HG03095 (cell line): ENCODE measurements around the gene MRPS18C.
"Not testable (repeated sequence)": the region's sequence is repeated elsewhere in the genome, so short reads cannot be mapped to it uniquely, and the experiment has no call there.

ENCODE experiments used
- ATAC-seq: cut with Tn5 transposase; IDR thresholded peaks from one replicate; pipeline ENCODE4 v1.9.1; 2021; ENCODE audit warnings: moderate library complexity; ENCODE audit not compliant: unreplicated experiment

MRPS18C gene

DNA sequence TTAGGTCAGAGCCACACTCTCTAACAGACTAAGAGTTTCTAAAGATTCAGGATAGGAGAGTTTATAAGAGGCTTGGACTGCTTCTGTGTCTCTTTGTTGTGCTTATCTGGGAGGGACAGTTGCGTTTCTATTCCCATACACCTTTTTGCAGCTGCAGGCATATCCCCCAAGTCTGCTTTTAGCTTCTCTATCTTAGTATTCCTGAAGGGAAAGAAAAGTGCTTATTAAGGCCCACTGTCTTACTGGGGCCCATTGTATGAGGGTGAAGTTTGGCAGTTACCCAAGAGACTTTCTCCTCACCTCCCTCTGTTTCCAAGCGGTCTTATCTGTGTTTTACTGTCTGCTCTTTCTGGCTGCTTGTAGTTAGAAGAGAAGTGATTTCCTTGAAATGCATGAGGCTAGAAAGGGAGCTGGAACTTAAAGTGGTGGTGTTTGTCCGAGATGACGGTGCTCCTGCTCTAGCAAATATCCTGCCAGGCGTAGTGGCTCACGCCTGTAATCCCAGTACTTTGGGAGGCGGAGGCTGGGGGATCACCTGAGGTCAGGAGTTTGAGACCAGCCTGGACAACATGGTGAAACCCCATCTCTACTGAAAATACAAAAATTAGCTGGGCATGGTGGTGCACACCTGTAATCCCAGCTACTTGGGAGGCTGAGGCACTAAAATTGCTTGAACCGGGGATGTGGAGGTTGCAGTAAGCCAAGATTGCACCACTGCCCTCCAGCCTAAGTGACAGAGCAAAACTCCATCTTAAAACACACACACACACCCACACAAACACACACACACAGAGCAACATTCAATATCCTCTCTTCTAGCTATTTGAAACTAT lies 40.4 kb downstream of the MRPS18C start:
- not testable (repeated sequence) for ATAC-seq

DNA sequence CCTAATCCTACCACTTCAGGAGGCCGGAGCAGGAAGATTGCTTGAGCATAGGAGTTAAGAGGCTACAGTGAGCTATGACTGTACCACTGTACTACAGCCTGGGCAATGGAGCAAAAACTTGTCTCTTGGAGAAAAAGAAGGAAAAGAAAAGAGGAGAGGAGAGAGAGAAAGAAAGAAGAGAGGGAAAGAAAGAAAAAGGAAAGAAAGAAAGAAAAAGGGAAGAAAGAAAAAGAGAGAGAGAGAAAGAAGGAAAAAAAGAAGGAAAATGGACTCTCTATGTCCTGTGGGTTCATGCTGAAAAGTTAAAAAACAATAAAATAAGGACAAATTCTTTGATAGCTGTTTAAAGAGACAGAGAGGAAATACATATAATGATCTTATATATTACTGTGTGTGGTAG lies 42.3 kb downstream of the MRPS18C start:
- no peak for ATAC-seq

GRCh38 chr4:83501671-83502070 lies 45.8 kb downstream of the MRPS18C start:
- ATAC-seq: not testable (repeated sequence)

DNA sequence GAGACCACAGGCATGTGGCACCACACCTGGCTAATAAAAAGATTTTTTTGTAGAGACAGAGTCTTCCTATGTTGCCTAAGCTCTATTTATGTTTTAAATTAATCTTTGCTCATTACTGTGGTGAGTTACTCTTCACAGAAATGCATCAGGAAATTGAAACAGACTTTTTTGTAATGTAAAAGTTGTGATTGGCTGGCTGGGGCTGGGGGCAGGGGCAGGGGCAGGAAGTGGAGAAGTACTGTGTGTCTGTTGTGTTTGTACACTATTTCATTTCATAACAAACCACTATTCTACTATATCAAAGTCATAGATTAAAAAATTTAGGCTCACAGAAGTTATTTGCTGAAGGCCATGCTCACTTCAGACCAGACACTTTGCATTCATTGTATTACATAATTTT lies 48.1 kb downstream of the MRPS18C start:
- ATAC-seq: no peak

DNA sequence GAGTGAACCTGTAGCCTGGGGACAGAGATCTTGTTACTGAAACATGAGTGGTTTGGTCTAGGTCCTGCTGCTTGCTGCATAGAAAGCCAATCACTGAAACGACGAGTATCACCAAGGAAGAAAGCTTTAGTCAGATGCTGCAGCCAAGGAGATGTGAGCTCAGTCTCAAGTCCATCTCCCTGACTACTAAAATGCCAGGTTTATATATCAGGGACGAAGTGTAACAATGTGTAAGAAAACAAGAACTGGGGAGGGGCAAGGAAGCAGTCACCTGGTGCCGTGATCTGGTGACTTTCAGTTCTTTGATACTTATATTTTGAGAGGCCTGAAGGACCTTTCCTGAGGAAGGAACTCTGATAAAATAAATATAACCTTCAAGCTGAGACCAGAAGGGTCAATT lies 48.6 kb downstream of the MRPS18C start:
- ATAC-seq: no peak

DNA sequence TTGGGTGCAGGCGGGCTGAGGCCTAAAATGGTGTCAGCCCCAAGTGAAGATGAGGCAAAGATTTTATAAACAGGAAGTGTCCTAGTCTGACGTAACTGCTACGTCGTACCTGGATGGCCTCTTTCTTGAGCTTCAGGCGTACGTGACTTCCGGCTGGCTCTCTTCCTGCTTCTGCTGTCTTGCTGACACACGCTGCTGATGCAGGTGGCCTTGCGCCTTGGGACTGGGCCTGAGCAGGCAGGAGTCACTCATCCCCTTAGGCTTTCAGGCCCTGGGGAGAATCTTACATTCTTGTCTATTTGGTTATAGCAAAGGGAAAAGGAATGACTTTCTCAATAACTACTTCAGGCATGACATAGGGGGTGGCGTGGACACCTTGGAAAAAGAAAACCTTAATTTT lies 49.1 kb downstream of the MRPS18C start:
- ATAC-seq: no peak

DNA sequence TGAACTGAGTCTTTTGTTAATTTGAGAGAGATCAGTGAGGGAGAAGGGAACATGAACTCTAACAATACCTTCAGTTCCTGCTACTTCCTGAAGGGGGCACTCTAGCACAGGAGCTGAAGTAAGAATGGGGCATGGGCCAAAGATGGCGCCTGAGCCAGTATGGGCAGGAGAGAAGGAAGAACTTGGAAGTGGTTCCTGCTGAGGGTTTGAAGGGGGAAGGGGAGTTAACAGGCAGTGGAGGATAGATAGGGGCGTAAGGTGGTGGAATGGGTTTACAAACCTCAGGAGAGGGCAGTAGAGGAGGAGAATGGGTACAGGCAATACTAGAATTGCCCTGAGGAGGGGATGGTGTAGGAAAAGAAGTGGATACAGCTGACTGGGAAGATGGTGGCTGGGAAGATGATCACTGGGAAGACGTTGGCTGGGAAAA lies 53.3 kb downstream of the MRPS18C start:
- ATAC-seq: not testable (repeated sequence)

- no peak for ATAC-seq
These were observed 54.6 kb downstream of the MRPS18C start for GRCh38 chr4:83510442-83510841.
